HEK293 (cell line): ENCODE data around the gene ZNF607.
A peak's percentile ranks its signal among the peaks of the same experiment; 100 is the strongest.

Experiments used
- ATF2 ChIP-seq: fragments of 450-650 bp; formaldehyde crosslinking; IDR thresholded peaks from 2 replicates; pipeline ENCODE4 v1.5.1; 2016; ENCODE audit warnings: missing biosample characterization, missing genetic modification characterization, low read depth
- KLF8 ChIP-seq: fragments of 450-650 bp; formaldehyde crosslinking; IDR thresholded peaks from 2 replicates; pipeline ENCODE4 v1.5.1; 2016; ENCODE audit warnings: missing biosample characterization, missing genetic modification characterization
- PATZ1 ChIP-seq: fragments of 450-650 bp; formaldehyde crosslinking; IDR thresholded peaks from 2 replicates; pipeline ENCODE4 v1.5.1; 2016; ENCODE audit warnings: missing biosample characterization, missing genetic modification characterization
- REST ChIP-seq: fragments of 450-650 bp; formaldehyde crosslinking; IDR thresholded peaks from 2 replicates; pipeline ENCODE4 v1.5.1; 2016; ENCODE audit warnings: missing biosample characterization, missing genetic modification characterization
- ZBTB10 ChIP-seq: fragments of 450-650 bp; formaldehyde crosslinking; IDR thresholded peaks from 2 replicates; pipeline ENCODE4 v1.5.1; 2016; ENCODE audit warnings: missing biosample characterization, missing genetic modification characterization
- ZNF132 ChIP-seq: fragments of 450-650 bp; formaldehyde crosslinking; IDR thresholded peaks from 2 replicates; pipeline ENCODE4 v1.5.1; 2017; ENCODE audit warnings: missing biosample characterization, missing genetic modification characterization, borderline replicate concordance
- ZNF16 ChIP-seq: fragments of 450-650 bp; formaldehyde crosslinking; IDR thresholded peaks from 2 replicates; pipeline ENCODE4 v1.5.1; 2016; ENCODE audit warnings: low read depth, missing biosample characterization, missing genetic modification characterization
- ZNF248 ChIP-seq: fragments of 450-650 bp; formaldehyde crosslinking; IDR thresholded peaks from 2 replicates; pipeline ENCODE4 v1.5.1; 2017; ENCODE audit warnings: missing biosample characterization, missing genetic modification characterization
- ZNF280D ChIP-seq: fragments of 450-650 bp; formaldehyde crosslinking; IDR thresholded peaks from 2 replicates; pipeline ENCODE4 v1.5.1; 2016; ENCODE audit warnings: missing biosample characterization, missing genetic modification characterization
- ZNF311 ChIP-seq: fragments of 450-650 bp; formaldehyde crosslinking; IDR thresholded peaks from 2 replicates; pipeline ENCODE4 v1.5.1; 2017; ENCODE audit warnings: missing biosample characterization, missing genetic modification characterization, borderline replicate concordance
- ZNF398 ChIP-seq: fragments of 450-650 bp; formaldehyde crosslinking; IDR thresholded peaks from 2 replicates; pipeline ENCODE4 v1.5.1; 2017; ENCODE audit warnings: missing biosample characterization, missing genetic modification characterization
- ZNF404 ChIP-seq: fragments of 450-650 bp; formaldehyde crosslinking; IDR thresholded peaks from 2 replicates; pipeline ENCODE4 v1.5.1; 2017; ENCODE audit warnings: missing biosample characterization, missing genetic modification characterization
- ZNF513 ChIP-seq: fragments of 450-650 bp; IDR thresholded peaks from 2 replicates; pipeline ENCODE4 v1.5.1; 2018; ENCODE audit warnings: missing biosample characterization, missing genetic modification characterization
- ZNF529 ChIP-seq: fragments of 450-650 bp; formaldehyde crosslinking; IDR thresholded peaks from 2 replicates; pipeline ENCODE4 v1.5.1; 2017; ENCODE audit warnings: missing genetic modification characterization, missing biosample characterization; ENCODE audit not compliant: insufficient replicate concordance
- ZNF555 ChIP-seq: fragments of 450-650 bp; formaldehyde crosslinking; conservative IDR thresholded peaks from 2 replicates; pipeline ENCODE4 v1.5.1; 2017; ENCODE audit warnings: missing biosample characterization, mild to moderate bottlenecking, missing genetic modification characterization, inconsistent platforms
- ZNF580 ChIP-seq: fragments of 450-650 bp; formaldehyde crosslinking; IDR thresholded peaks from 2 replicates; pipeline ENCODE4 v1.5.1; 2016; ENCODE audit warnings: missing biosample characterization, missing genetic modification characterization
- ZNF76 ChIP-seq: fragments of 450-650 bp; formaldehyde crosslinking; IDR thresholded peaks from 2 replicates; pipeline ENCODE4; 2016; ENCODE audit warnings: low read depth, missing biosample characterization, missing genetic modification characterization, borderline replicate concordance
- ZNF768 ChIP-seq: fragments of 450-650 bp; formaldehyde crosslinking; IDR thresholded peaks from 2 replicates; pipeline ENCODE4 v1.5.1; 2018; ENCODE audit warnings: missing biosample characterization, mild to moderate bottlenecking, missing genetic modification characterization
- ZNF791 ChIP-seq: fragments of 450-650 bp; formaldehyde crosslinking; IDR thresholded peaks from 2 replicates; pipeline ENCODE4 v1.5.1; 2016; ENCODE audit warnings: missing biosample characterization, missing genetic modification characterization
- ZNF843 ChIP-seq: fragments of 450-650 bp; formaldehyde crosslinking; IDR thresholded peaks from 2 replicates; pipeline ENCODE4 v1.5.1; 2016; ENCODE audit warnings: missing biosample characterization, missing genetic modification characterization

ZNF607 gene

GRCh38 chr19:37654629-37655300 lies 64.8 kb downstream of the ZNF607 start (continued):
- TF ChIP-seq ZBTB10 (peak; percentile 46), ZNF791 (peak; percentile 31; the same call in 1 of the 2 replicates), ZNF398 (tag by site-specific recombination) (peak; percentile 72; the same call in 1 of the 2 replicates), ZNF768 (peak; percentile 3; the same call in 1 of the 2 replicates), ZNF248 (tag by site-specific recombination) (peak; percentile 77; the same call in 1 of the 2 replicates), ZNF513 (tag by site-specific recombination) (no peak), ZNF311 (tag by site-specific recombination) (no peak), ZNF76 (tag by site-specific recombination) (0 out of 2 replicates have a peak, but pooled peaks have one; percentile 53), ATF2 (no peak), KLF8 (peak; percentile 77), REST (tag by site-specific recombination) (peak; percentile 99), ZNF843 (peak; percentile 57; the same call in 1 of the 2 replicates), ZNF280D (tag by site-specific recombination) (peak; percentile 94; the same call in 1 of the 2 replicates), ZNF529 (tag by site-specific recombination) (no peak), ZNF16 (peak; percentile 41; the same call in 1 of the 2 replicates), ZNF132 (no peak), ZNF404 (peak; percentile 6; the same call in 1 of the 2 replicates), ZNF555 (tag by site-specific recombination) (no peak), ZNF580 (peak; percentile 69; the same call in 1 of the 2 replicates), PATZ1 (no peak; the same call in 1 of the 2 replicates)
